Measurements from ENCODE around the gene FGB.

DNA sequence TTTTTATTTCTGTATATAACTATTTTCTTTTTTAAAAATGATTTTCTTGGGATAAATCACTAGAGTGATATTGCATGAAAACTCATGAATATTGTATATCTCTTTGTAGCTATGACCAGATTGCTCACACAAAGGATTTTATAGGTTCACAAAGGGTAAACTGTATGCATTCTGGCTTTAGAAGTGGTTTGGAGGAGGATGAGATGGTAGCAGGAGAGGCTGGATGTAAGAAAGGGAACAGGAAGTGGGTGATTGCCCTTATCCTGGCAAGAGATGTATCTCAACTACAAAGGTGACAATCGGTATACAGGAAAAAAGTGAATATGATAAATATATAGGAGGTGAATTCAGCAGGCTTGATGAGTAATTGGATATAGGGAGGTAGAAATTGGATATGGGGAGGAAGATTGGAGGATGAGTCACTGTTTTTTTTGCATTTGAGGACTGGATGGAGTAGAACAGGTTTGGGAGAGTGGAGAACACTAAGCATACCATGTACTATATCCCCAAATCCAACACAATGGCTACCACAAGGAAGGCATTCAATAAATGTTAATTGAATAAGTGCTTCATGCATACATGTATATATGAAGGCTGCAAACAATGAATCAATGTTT is 39.7 kb downstream of the FGB start:
- TF ChIP-seq CTCF (IDR thresholded peaks at IDR 0.05; ENCODE audit: low read length) (no peak), EZH2 (IDR thresholded peaks at IDR 0.05; ENCODE audit: borderline replicate concordance, low read length) (no peak)

Data from OCI-LY1 (cell line).